Measurements from ENCODE around the gene SPOCK1. TPM values are rescaled to one million over a fixed set of nuclear protein-coding genes. Genes with fewer than 3 reads are reported as not detected.

Gene SPOCK1
- total and polyA plus RNA-seq, 9 of the 15 experiments (the other 6 are each of a cell fraction or from before 2014, with no cell fraction given): 0.01 to 0.35 (median 0.04) TPM; not detected in 6

DNA sequence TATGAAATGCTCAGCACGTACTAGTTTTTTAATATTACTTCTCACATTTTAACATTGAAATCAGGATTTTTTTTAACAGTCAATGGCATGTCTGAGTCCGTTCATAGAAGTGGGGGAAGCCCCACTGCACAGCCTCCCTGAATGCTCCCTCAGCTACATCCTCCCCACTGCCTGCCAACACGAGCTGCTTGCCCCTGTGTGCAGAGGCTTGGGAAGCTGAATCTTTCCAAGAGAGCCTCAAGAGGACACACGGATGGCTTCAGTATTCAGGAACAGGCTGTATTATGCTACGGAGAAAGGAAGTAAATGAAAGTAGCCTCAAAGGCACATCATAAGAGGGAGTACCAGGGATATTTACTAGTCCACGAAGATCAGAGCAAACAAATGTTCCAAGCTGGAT, 248.7 kb downstream of the SPOCK1 start:
- POLR2A ChIA-PET: interaction anchor here (0.6 kb wide), 1 partner anchor 21 kb away, joined by 3 read pairs; no protein-coding TSS in a partner anchor
- FAIRE-seq: no peak
- BruUV-seq (replicated peaks): no TSS peak

DNA sequence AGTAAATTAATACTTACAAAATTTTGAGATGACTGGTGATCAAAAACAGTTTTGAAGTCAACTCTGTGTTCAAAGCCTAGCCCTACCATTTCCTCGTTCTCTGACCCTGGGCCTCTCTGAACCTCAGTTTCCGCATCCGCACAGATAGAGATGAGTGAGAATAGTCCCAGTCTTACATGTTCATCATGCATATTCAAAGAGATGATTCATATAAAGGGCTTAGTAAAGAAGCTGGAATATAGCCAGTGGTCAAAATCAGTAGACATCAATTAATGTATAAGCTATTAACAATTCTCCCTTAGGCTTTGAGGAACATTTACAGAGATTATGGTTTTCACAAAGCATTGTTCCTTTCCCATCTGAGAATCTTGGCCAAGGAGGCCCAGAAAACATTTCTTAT, 250.6 kb downstream of the SPOCK1 start:
- H3K9ac ChIP-seq (ENCODE audit: insufficient read depth in 1 of 2, low read depth in 2 of 2, low read length in 2 of 2): no peak overlapping the region
- H4K20me1 ChIP-seq (replicated peaks; ENCODE audit: control insufficient read depth, insufficient read depth, low read length): no peaks in the 10 kb centered on the region
- BruUV-seq (replicated peaks): no TSS peak
- no peaks in the 10 kb centered on the region for H3K79me2 ChIP-seq (ENCODE audit: control insufficient read depth, insufficient read depth, low read length)
- 0% methylated on average over 3 of the region's 3 CpGs for WGBS (ENCODE audit: insufficient coverage, low coverage, missing lambda C conversion rate)
- H3K4me2 ChIP-seq (ENCODE audit: insufficient read depth, low read length): no peak overlapping the region
- H2AFZ ChIP-seq (ENCODE audit: low read depth, low read length): no peak overlapping the region
- no peaks in the 10 kb centered on the region for H3K9me1 ChIP-seq (ENCODE audit: control insufficient read depth, insufficient read depth, low read length)
- no peaks in the 10 kb centered on the region for H3K36me3 ChIP-seq (ENCODE audit: control insufficient read depth, insufficient read depth, low read length)
- no peaks in the 10 kb centered on the region for H3K27me3 ChIP-seq (ENCODE audit: control insufficient read depth in 2 of 2, insufficient read depth in 2 of 2, low read length in 2 of 2)
- no peak overlapping the region for H3K4me3 ChIP-seq
- CTCF ChIA-PET (ENCODE audit: low intra/inter-chr PET ratio): no interaction called here
- peak; percentile 6 for FAIRE-seq
- in situ Hi-C loops (cut with MboI): no loop called here
- ATAC-seq: no peak
- no peak for DNase-seq (ENCODE audit: extremely low read depth in 1 of 4, low spot score in 3 of 4)
- no peak overlapping the region for H3K27ac ChIP-seq (ENCODE audit: extremely low read depth, low read depth, low read length)
- POLR2A ChIA-PET: no interaction called here
- intact Hi-C loops (cut with micrococcal nuclease): no loop called here
- H3K9me3 ChIP-seq (replicated peaks; ENCODE audit: control insufficient read depth, insufficient read depth, low read depth, low read length): no peaks in the 10 kb centered on the region
- H3K4me1 ChIP-seq (replicated peaks in 1 of 2; ENCODE audit: control insufficient read depth in 2 of 2, insufficient read depth in 2 of 2, low read length in 2 of 2): no peaks in the 10 kb centered on the region
- TF ChIP-seq, protein P1, sequence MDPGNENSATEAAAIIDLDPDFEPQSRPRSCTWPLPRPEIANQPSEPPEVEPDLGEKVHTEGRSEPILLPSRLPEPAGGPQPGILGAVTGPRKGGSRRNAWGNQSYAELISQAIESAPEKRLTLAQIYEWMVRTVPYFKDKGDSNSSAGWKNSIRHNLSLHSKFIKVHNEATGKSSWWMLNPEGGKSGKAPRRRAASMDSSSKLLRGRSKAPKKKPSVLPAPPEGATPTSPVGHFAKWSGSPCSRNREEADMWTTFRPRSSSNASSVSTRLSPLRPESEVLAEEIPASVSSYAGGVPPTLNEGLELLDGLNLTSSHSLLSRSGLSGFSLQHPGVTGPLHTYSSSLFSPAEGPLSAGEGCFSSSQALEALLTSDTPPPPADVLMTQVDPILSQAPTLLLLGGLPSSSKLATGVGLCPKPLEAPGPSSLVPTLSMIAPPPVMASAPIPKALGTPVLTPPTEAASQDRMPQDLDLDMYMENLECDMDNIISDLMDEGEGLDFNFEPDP (CRISPR knock-in tag; IDR thresholded peaks at IDR 0.05): no peak
- no peak for TF ChIP-seq NFIX (CRISPR knock-in tag; IDR thresholded peaks at IDR 0.05; ENCODE audit: low read depth)
- no peak for TF ChIP-seq RFX1 (IDR thresholded peaks at IDR 0.05)
- TF ChIP-seq JUNB (CRISPR knock-in tag; conservative IDR thresholded peaks at IDR 0.05): no peak
- no peak for TF ChIP-seq CEBPG (CRISPR knock-in tag; IDR thresholded peaks at IDR 0.05)
- no peak for TF ChIP-seq CEBPG (tag; conservative IDR thresholded peaks at IDR 0.05 in 1 of 2, IDR thresholded peaks at IDR 0.05 in 1 of 2)
- no peak for TF ChIP-seq SP2 (IDR thresholded peaks at IDR 0.05; ENCODE audit: extremely low read depth, low read depth, low read length, poor library complexity, severe bottlenecking)
- no peak for TF ChIP-seq HSF4 (CRISPR knock-in tag; IDR thresholded peaks at IDR 0.05; ENCODE audit: borderline replicate concordance)
- TF ChIP-seq, protein P2, sequence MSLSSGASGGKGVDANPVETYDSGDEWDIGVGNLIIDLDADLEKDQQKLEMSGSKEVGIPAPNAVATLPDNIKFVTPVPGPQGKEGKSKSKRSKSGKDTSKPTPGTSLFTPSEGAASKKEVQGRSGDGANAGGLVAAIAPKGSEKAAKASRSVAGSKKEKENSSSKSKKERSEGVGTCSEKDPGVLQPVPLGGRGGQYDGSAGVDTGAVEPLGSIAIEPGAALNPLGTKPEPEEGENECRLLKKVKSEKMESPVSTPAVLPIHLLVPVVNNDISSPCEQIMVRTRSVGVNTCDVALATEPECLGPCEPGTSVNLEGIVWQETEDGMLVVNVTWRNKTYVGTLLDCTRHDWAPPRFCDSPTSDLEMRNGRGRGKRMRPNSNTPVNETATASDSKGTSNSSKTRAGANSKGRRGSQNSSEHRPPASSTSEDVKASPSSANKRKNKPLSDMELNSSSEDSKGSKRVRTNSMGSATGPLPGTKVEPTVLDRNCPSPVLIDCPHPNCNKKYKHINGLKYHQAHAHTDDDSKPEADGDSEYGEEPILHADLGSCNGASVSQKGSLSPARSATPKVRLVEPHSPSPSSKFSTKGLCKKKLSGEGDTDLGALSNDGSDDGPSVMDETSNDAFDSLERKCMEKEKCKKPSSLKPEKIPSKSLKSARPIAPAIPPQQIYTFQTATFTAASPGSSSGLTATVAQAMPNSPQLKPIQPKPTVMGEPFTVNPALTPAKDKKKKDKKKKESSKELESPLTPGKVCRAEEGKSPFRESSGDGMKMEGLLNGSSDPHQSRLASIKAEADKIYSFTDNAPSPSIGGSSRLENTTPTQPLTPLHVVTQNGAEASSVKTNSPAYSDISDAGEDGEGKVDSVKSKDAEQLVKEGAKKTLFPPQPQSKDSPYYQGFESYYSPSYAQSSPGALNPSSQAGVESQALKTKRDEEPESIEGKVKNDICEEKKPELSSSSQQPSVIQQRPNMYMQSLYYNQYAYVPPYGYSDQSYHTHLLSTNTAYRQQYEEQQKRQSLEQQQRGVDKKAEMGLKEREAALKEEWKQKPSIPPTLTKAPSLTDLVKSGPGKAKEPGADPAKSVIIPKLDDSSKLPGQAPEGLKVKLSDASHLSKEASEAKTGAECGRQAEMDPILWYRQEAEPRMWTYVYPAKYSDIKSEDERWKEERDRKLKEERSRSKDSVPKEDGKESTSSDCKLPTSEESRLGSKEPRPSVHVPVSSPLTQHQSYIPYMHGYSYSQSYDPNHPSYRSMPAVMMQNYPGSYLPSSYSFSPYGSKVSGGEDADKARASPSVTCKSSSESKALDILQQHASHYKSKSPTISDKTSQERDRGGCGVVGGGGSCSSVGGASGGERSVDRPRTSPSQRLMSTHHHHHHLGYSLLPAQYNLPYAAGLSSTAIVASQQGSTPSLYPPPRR (CRISPR knock-in tag; IDR thresholded peaks at IDR 0.05; ENCODE audit: borderline replicate concordance): no peak

More for the DNA sequence above, 248.7 kb downstream of the SPOCK1 start:
- no peak overlapping the region for H3K4me3 ChIP-seq
- H3K9me3 ChIP-seq (replicated peaks; ENCODE audit: control insufficient read depth, insufficient read depth, low read depth, low read length): no peaks in the 10 kb centered on the region
- CTCF ChIA-PET (ENCODE audit: low intra/inter-chr PET ratio): no interaction called here
- H3K9me1 ChIP-seq (ENCODE audit: control insufficient read depth, insufficient read depth, low read length): no peaks in the 10 kb centered on the region
- no peaks in the 10 kb centered on the region for H4K20me1 ChIP-seq (replicated peaks; ENCODE audit: control insufficient read depth, insufficient read depth, low read length)
- H3K4me1 ChIP-seq (replicated peaks in 1 of 2; ENCODE audit: control insufficient read depth in 2 of 2, insufficient read depth in 2 of 2, low read length in 2 of 2): no peaks in the 10 kb centered on the region
- in situ Hi-C loops (cut with MboI) (no loop called here), intact Hi-C loops (cut with micrococcal nuclease) (no loop called here)
- no peak overlapping the region for H3K9ac ChIP-seq (ENCODE audit: insufficient read depth in 1 of 2, low read depth in 2 of 2, low read length in 2 of 2)
- H3K79me2 ChIP-seq (ENCODE audit: control insufficient read depth, insufficient read depth, low read length): no peaks in the 10 kb centered on the region
- no peak overlapping the region for H3K4me2 ChIP-seq (ENCODE audit: insufficient read depth, low read length)
- no peaks in the 10 kb centered on the region; a peak in 1 of 5 replicates for H3K27me3 ChIP-seq (ENCODE audit: control insufficient read depth in 2 of 2, insufficient read depth in 2 of 2, low read length in 2 of 2)
- 0% methylated on average over 6 of the region's 6 CpGs for WGBS (ENCODE audit: insufficient coverage, low coverage, missing lambda C conversion rate)
- H3K36me3 ChIP-seq (ENCODE audit: control insufficient read depth, insufficient read depth, low read length): no peaks in the 10 kb centered on the region
- DNase-seq (ENCODE audit: extremely low read depth in 1 of 4, low spot score in 3 of 4) (no peak), ATAC-seq (no peak)
- no peak for TF ChIP-seq MYBL2 (IDR thresholded peaks at IDR 0.05; ENCODE audit: low read depth)
- no peak for TF ChIP-seq MYBL2 (CRISPR knock-in tag; IDR thresholded peaks at IDR 0.05; ENCODE audit: borderline replicate concordance)
- no peak overlapping the region for H3K27ac ChIP-seq (ENCODE audit: extremely low read depth, low read depth, low read length)
- H2AFZ ChIP-seq (ENCODE audit: low read depth, low read length): no peak overlapping the region
